ENCODE measurements around the gene BRD1.

The BRD1 gene

DNA sequence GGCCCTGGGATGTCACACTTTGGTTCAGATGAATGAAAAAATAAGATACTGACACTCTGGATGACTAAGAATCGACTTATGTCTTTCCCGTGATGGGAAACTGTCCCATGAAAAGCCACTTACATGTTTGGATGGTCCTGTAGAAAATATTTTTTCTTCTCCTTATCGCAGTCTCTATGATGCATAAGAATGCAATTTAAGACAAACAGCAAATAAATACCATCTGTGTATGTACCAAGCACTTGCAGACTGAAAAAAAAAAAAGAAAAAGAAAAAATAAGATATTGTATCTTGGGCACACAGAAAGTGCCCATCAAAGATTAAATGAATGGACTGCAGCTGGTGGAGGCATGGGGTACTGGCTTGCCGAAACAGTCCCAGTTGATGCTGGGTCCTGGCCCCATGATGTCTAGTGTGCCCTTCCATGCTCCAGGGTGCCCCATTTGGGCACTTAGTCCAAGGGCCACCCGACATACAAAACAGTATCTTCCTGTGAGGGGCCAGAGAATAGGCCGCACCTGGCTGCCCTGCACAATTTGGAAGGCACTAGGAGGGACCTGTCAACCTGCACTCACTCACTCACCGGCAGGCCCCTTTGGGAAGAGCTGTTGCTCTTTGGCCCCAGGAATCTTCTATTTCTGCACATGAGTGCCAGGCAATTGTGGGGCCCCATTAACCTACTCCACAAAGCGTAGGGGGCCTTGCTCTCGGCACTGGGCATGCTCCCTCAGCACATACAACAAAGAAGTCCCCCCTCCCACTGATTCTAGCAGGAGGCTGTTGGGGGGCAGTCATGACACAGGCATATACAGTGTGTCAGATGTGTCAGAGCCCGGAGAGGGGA lies 23.5 kb upstream of the BRD1 start:
- FAIRE-seq: no peak
- TF ChIP-seq TAF1 (IDR thresholded peaks at IDR 0.05; ENCODE audit: borderline replicate concordance, low read depth, low read length) (no peak), POLR2A (IDR thresholded peaks at IDR 0.05; ENCODE audit: low read depth, low read length) (no peak), POLR2AphosphoS5 (IDR thresholded peaks at IDR 0.05; ENCODE audit: low read depth, low read length) (no peak)

DNA sequence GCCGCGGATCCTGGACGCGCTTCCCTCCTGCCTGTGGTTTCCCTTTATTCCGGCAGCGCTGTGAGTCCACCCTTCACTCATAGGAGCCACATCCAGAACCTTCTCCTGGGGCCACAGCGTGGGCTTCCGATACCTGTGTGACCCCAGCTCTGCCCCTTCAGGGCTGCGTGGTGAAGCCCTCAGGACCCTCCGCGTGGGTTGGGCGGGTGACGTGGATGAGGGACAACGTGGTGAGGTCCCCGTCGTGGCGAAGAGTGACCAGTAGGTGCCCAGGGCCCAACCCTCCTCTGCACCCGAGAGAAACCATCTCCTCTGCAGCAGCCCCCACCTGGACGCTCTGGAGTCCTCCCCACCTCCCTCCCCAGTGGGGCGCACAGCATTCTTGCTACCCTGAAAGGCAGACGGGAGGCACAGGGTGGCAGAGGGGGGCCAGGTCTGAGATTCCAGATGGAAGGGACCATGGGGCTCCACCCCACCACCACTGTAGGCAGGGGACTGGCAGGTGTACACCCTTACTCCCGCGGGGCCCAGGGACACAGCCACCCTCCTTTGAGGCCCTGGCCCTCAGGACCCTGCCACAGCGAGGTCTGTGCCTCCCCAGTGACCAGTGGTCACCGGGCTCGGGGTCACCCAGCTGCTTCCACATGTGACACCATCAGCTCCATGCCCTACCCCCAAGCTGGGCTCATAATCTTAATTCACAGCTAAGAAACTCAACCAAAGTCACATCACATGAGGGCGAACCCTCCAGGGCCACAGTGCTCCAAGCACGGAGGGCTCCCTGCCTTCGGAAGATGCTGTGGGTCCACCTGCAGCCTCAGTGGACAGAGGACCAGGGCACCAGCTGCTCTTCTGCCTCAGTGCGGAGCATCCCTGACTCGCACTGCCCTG lies 22.6 kb upstream of the BRD1 start:
- FAIRE-seq (no peak), DNase-seq (ENCODE audit: insufficient read length) (no peak)

More for the DNA sequence above, 23.5 kb upstream of the BRD1 start:
- DNase-seq (ENCODE audit: insufficient read length): no peak

DNA sequence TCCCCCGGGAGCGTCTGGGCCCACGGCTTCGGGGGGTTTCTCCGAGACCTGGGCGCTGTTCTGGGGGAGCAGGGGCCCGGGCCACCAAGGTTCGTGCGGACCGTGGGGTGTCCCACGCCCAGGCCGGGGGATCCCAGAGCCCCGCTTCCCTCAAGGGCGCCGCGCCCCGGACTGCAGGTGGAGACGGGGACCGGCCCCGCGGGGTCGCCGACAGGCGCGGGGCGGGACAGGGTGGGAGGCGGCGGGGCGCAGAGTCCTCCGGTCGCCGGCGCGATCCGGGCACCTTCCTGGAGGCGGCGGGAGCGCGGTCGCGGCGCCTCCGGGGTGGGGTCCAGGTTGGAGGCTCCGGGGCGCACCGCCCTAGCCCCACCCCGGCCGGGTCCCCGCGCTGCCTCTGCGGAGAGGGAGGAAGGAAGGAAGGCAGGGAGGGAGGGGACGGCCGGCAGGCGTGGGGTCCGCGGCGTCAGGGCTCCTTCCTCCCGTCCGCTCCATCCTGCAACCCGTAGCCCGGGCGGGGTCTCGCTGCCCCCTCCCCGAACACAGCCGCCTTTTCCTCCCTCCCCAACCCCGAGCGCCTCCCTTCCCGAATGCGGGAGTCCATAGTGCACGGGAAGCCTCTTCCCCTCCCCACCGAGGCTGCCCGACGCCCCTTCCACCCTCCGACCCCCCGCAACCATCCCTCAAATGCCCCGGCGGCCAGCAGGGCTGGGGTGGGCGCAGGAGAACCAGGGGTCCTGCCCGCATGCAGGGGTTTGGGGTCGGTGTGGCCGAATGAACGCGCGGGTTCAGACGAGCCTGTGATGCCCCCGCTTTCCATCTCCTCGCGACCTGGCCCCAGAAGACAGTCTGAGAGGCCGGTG lies 21.7 kb upstream of the BRD1 start:
- TF ChIP-seq TAF1 (IDR thresholded peaks at IDR 0.05; ENCODE audit: borderline replicate concordance, low read depth, low read length): no peak
- no peak for TF ChIP-seq POLR2AphosphoS5 (IDR thresholded peaks at IDR 0.05; ENCODE audit: low read depth, low read length)
- no peak for TF ChIP-seq POLR2A (IDR thresholded peaks at IDR 0.05; ENCODE audit: low read depth, low read length)
- FAIRE-seq (no peak), DNase-seq (ENCODE audit: insufficient read length) (no peak)

More for the DNA sequence above, 22.6 kb upstream of the BRD1 start:
- TF ChIP-seq POLR2A (IDR thresholded peaks at IDR 0.05; ENCODE audit: low read depth, low read length): no peak
- TF ChIP-seq POLR2AphosphoS5 (IDR thresholded peaks at IDR 0.05; ENCODE audit: low read depth, low read length): no peak
- no peak for TF ChIP-seq TAF1 (IDR thresholded peaks at IDR 0.05; ENCODE audit: borderline replicate concordance, low read depth, low read length)

DNA sequence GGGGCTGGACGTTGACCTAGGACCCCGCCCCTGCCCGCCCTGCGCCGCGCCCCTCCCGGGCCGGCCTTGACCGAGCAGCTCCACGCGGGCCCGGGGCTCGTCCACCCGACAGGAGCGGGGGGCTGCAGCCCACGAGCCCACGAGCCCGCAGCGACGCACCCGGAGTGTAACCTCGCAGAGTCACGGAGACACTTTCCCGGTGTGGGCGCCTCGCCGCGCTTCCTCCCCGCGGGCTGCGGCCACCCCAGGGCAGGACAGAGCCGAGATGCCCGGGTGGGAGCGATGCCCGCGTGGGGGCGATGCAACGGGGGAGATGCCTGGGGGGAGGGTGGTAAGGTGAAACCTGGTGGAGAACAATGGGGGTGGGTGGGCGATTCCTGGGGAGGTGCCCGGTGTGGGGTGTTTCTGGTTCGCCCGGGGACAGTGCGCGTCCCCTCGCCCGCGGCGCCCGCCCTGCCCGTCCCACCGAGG lies 21.1 kb upstream of the BRD1 start:
- DNase-seq (ENCODE audit: insufficient read length) (no peak), FAIRE-seq (no peak)
- no peak for TF ChIP-seq POLR2A (IDR thresholded peaks at IDR 0.05; ENCODE audit: low read depth, low read length)
- TF ChIP-seq POLR2AphosphoS5 (IDR thresholded peaks at IDR 0.05; ENCODE audit: low read depth, low read length): no peak
- no peak for TF ChIP-seq TAF1 (IDR thresholded peaks at IDR 0.05; ENCODE audit: borderline replicate concordance, low read depth, low read length)

DNA sequence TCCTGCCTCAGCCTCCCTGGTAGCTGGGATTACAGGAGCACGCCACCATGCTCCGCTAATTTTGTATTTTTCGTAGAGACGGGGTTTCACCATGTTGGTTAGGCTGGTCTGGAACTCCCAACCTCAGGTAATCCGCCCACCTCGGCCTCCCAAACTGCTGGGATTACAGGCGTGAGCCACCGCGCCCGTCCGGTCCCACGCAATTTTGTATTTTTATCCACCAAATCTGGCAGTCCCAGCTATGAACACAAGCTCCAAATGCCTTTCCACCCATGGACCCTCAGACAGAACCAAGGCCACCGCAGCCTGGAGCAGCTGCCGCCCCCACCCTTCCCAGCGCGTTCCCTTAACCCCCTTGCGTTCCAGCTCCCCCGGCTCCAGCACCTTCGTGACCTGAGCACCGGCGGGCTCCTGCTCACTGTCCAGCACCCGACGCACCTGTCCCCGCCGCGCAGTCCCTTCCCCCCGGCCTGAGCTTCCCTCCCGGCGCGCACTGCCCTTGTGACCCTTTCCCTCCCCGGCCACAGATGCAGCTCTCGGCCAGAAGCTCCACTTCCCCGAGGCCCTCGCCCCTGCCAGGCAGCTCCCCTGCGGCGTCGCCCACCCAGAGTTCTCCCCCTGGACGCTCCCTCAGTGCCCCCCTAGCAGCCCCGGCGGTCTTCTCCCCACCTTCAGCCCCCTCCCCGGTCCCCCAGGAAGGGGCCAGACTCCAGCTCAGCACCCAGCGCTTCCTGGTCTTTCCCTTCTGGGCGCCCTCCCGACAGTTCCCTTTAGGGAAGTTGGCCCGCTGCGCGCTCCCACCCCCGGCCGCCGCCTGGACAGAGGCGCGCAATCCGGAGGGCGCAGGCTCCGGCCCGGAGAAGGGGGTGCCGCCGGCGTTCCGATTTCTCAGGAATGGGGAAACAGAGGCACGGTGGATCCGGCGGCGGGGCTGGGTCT lies 20.3 kb upstream of the BRD1 start:
- DNase-seq (ENCODE audit: insufficient read length): no peak
- FAIRE-seq: no peak
- TF ChIP-seq POLR2A (IDR thresholded peaks at IDR 0.05; ENCODE audit: low read depth, low read length) (no peak), POLR2AphosphoS5 (IDR thresholded peaks at IDR 0.05; ENCODE audit: low read depth, low read length) (no peak), TAF1 (IDR thresholded peaks at IDR 0.05; ENCODE audit: borderline replicate concordance, low read depth, low read length) (no peak)

DNA sequence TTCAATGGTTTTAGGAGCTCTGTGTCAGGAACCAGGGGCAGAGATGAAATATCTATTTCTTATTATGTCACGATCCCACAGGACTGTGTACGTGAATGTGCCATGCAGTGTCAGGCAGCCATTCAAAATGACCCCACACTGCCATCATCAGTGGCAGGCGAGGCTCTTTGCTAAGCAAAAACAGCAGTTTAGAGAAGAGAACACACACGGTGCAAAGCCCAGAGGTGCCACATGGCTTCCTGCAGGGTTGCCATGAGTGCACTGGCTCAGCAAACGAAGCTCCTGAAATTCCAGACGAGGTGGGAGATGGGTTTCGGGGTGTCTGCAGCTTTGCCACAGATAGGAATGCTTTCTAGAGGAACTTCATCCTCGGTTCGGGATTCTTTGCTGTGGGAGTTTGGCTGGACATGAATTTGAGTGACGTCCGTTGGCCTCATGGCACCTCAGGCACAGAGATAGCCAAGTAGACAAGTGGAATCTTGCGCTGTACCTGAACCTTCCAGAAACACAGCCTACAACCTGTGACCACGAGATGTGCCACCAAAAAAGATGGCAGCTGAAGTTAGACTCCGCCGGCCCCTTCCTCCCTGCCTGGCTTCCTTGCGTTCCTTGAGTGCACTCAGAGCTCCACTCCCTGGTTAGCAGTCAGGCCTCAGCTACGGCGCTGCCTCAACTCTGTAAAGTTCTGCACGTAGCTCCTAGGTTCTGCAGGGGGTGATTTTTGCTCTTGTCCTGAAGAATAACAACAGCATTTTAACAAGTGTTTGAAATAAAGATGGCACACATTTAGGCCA lies 18.2 kb upstream of the BRD1 start:
- DNase-seq (ENCODE audit: insufficient read length): no peak
- no peak for FAIRE-seq
- TF ChIP-seq POLR2A (IDR thresholded peaks at IDR 0.05; ENCODE audit: low read depth, low read length): no peak
- no peak for TF ChIP-seq TAF1 (IDR thresholded peaks at IDR 0.05; ENCODE audit: borderline replicate concordance, low read depth, low read length)
- TF ChIP-seq POLR2AphosphoS5 (IDR thresholded peaks at IDR 0.05; ENCODE audit: low read depth, low read length): no peak

DNA sequence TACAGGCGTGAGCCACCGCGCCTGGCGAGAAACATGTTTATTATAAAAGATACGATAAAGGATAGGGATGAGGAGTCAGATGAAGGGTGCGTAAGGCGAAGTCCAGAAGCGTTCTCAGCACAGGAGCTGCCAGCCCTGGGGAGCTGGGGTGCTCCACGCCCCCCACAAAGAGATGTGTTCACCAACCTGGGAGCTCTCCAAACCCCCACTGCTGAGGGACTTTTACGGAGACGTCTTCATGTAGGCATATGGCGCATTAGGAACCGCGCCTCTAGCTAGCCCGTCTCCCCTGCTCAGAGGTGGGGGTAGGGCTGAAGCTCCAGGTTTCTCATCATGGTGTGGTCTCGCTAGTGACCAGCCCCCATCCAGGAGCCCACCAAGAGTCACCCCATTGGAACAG lies 17.6 kb upstream of the BRD1 start:
- DNase-seq (ENCODE audit: insufficient read length) (no peak), FAIRE-seq (no peak)
- no peak for TF ChIP-seq TAF1 (IDR thresholded peaks at IDR 0.05; ENCODE audit: borderline replicate concordance, low read depth, low read length)
- no peak for TF ChIP-seq POLR2A (IDR thresholded peaks at IDR 0.05; ENCODE audit: low read depth, low read length)
- no peak for TF ChIP-seq POLR2AphosphoS5 (IDR thresholded peaks at IDR 0.05; ENCODE audit: low read depth, low read length)

DNA sequence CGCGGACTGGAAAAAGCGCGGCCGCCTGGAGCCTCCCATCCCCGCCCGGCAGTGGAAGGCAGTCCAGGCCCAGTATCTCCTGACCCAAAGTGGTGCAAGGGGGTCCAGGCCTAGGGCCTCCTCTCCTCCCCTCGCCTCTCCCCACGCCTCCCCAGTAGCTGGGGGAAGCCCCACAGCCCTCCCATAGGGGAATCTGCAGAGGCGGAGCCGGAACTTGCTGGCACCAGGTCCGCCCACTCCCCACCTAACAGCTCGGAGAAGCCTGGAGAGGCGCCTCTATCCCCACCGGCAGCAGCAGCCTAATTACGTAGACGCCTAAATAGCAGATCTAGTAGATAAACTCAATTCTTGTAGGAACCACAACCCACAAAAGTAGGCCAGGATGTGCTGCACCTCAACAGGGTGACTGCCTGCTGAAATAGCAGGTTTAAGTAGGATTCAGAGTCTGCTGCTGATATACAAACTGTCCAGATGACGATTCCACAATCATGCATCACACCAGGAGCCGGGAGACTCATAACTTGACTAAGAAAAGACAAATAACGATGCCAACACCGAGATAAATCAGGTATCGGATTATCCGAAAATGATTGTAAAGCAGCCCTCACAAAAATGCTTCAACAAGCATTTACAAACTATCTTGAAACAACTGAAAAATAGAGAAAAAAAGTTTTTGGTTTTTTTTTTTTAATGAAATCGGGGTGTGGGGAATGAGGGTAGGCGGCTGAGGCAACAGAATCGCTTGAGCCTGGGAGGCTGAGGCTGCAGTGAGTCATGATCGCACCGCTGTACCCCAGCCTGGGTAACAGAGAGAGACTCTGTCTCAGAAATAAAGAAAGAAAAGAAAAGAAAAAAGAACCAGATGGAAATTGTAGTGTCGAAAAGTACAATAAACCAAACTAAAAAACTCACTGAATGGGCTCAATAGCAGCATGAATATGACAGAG lies 11.4 kb upstream of the BRD1 start:
- no peak for DNase-seq (ENCODE audit: insufficient read length)
- TF ChIP-seq TAF1 (IDR thresholded peaks at IDR 0.05; ENCODE audit: borderline replicate concordance, low read depth, low read length): no peak
- no peak for TF ChIP-seq POLR2AphosphoS5 (IDR thresholded peaks at IDR 0.05; ENCODE audit: low read depth, low read length)
- no peak for TF ChIP-seq POLR2A (IDR thresholded peaks at IDR 0.05; ENCODE audit: low read depth, low read length)
- no peak for FAIRE-seq

Measured in GM12892 (cell line).